HG03196 (cell line): ENCODE data around the gene MED7.
"Not testable (repeated sequence)": the region's sequence is repeated elsewhere in the genome, so short reads cannot be mapped to it uniquely, and the experiment has no call there.

ENCODE experiments used
- ATAC-seq: cut with Tn5 transposase; IDR thresholded peaks from one replicate; pipeline ENCODE4 v1.9.1; 2021; ENCODE audit not compliant: unreplicated experiment

The MED7 gene

GRCh38 chr5:157142317-157143126 lies at the start of gene MED7:
Gene MED7 (minus strand): TSS chr5:157142865. CDS start chr5:157139431, 3,434 bp downstream.
- peak; percentile 100 for ATAC-seq

GRCh38 chr5:157189223-157189622 lies 46.6 kb upstream of the MED7 start:
- ATAC-seq = peak; percentile 76

GRCh38 chr5:157188270-157188669 lies 45.6 kb upstream of the MED7 start:
- no peak for ATAC-seq

GRCh38 chr5:157187046-157187754 lies 44.5 kb upstream of the MED7 start:
- ATAC-seq = no peak

- no peak for ATAC-seq
Measured at GRCh38 chr5:157186309-157187045, 43.8 kb upstream of the MED7 start.

- not testable (repeated sequence) for ATAC-seq
Measured at GRCh38 chr5:157185122-157185521, 42.5 kb upstream of the MED7 start.

GRCh38 chr5:157184117-157184670 lies 41.5 kb upstream of the MED7 start:
- no peak for ATAC-seq

GRCh38 chr5:157182143-157182757 lies 39.6 kb upstream of the MED7 start:
- no peak for ATAC-seq

GRCh38 chr5:157180374-157181264 lies 38.0 kb upstream of the MED7 start, which contains the start of gene ITK:
Gene ITK (plus strand): TSS chr5:157180840. CDS start chr5:157180978, 138 bp downstream.
- ATAC-seq = no peak

- ATAC-seq = no peak
Measured at GRCh38 chr5:157178966-157179365, 36.3 kb upstream of the MED7 start.

GRCh38 chr5:157177953-157178352 lies 35.3 kb upstream of the MED7 start:
- no peak for ATAC-seq

GRCh38 chr5:157175071-157175612 lies 32.5 kb upstream of the MED7 start:
- no peak for ATAC-seq

GRCh38 chr5:157172403-157172802 lies 29.7 kb upstream of the MED7 start:
- peak; percentile 99 for ATAC-seq

GRCh38 chr5:157168286-157168685 lies 25.6 kb upstream of the MED7 start:
- ATAC-seq = no peak

GRCh38 chr5:157167214-157167621 lies 24.6 kb upstream of the MED7 start:
- no peak for ATAC-seq

- ATAC-seq = no peak
Measured at GRCh38 chr5:157166214-157167213, 23.8 kb upstream of the MED7 start, which contains the start of gene GARIN3. Gene GARIN3 (minus strand): TSS chr5:157166264. CDS start chr5:157166168, 96 bp downstream.

- no peak for ATAC-seq
Measured at GRCh38 chr5:157165668-157166067, 23.0 kb upstream of the MED7 start.

- ATAC-seq = no peak
Measured at GRCh38 chr5:157165261-157165660, 22.6 kb upstream of the MED7 start.
